ENCODE results near the gene SKI. TPM values are rescaled to one million over a fixed set of nuclear protein-coding genes. Genes with fewer than 3 reads are reported as not detected.

SKI gene
- total RNA-seq, 1 donor from 2014 or later = 53.8 TPM

GRCh38 chr1:2229911-2230731 is 2.0 kb downstream of the SKI start:
- no peaks in the 10 kb centered on the region for H3K36me3 ChIP-seq
- H3K4me3 ChIP-seq = peak overlapping the region; percentile 60 to 63
- H3K27ac ChIP-seq = peak overlapping the region; percentile 96
- intact Hi-C loops (cut with DNase I) = loop anchor here (2.0 to 5.0 kb wide), 3 partner anchors 17 to 42 kb away; no protein-coding TSS in a partner anchor
- TF ChIP-seq POLR2AphosphoS5 (IDR thresholded peaks at IDR 0.05; ENCODE audit: insufficient read depth in 1 of 2, low read depth in 1 of 2) (peak in 1 of 2 donors; percentile 50), CTCF (IDR thresholded peaks at IDR 0.05) (no peak)
- no peaks in the 10 kb centered on the region for H3K27me3 ChIP-seq
- H3K4me1 ChIP-seq = peaks cover 65% of the 10 kb centered on the region
- H3K9me3 ChIP-seq = no peaks in the 10 kb centered on the region
- peak in 1 of 2 donors; percentile 87 for DNase-seq (ENCODE audit: extremely low spot score in 2 of 2)

GRCh38 chr1:2230781-2231531 is 2.8 kb downstream of the SKI start:
- Histone ChIP-seq H3K27me3 (no peaks in the 10 kb centered on the region), H3K9me3 (no peaks in the 10 kb centered on the region), H3K4me3 (peak overlapping the region; percentile 60 to 63), H3K36me3 (no peaks in the 10 kb centered on the region), H3K4me1 (peaks cover 74% of the 10 kb centered on the region), H3K27ac (peak overlapping the region; percentile 96)
- intact Hi-C loops (cut with DNase I) = loop anchor here (5.0 kb wide), 2 partner anchors 34 to 41 kb away; no protein-coding TSS in a partner anchor
- DNase-seq (ENCODE audit: extremely low spot score in 2 of 2) = peak in 1 of 2 donors; percentile 87
- TF ChIP-seq POLR2A (IDR thresholded peaks at IDR 0.05) = no peak
- no peak for TF ChIP-seq POLR2AphosphoS5 (IDR thresholded peaks at IDR 0.05; ENCODE audit: insufficient read depth in 1 of 2, low read depth in 1 of 2)
- no peak for TF ChIP-seq CTCF (IDR thresholded peaks at IDR 0.05)

DNA sequence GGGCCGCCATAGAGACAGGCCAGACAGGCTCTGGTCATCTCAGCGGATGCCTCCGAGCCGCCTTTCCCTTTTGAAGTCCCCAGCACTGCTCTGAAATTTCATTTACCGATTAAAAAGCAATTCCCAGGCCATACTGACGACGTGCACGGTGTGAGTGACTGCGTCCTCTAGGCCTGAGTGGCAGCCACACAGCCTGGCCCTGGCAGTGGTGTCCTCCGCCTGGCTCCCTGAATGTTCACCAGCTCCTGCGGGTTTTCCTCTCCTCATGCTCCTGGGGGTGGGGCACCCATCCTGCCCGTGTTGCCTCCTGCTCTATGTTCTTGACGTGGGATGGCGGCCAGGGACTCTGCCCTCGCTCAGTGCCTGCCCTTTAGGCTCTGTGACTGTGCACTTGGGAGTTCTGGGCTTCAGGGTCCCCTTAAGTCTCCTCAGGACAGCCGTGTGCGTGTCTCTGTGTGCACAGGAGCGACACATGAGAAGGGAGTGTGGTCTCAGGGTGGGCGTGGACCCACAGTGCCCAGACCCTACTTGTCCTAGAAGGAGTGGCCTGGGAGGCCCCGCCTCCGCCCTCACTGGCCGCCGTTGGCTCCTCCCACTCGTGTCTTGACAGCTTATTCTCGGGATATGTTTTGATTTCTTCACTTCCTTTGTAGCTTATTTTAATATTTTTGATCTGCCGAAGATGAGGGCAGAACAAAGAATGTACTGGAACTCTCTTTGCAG is 3.6 kb downstream of the SKI start:
- intact Hi-C loops (cut with DNase I) = loop anchor here (5.0 kb wide), 2 partner anchors 34 to 41 kb away; no protein-coding TSS in a partner anchor
- H3K4me3 ChIP-seq = peak overlapping the region; percentile 60 to 63
- peak in 1 of 2 donors; percentile 95 for DNase-seq (ENCODE audit: extremely low spot score in 2 of 2)
- peak overlapping the region; percentile 96 for H3K27ac ChIP-seq
- no peaks in the 10 kb centered on the region for H3K9me3 ChIP-seq
- H3K36me3 ChIP-seq = no peaks in the 10 kb centered on the region
- H3K27me3 ChIP-seq = no peaks in the 10 kb centered on the region
- H3K4me1 ChIP-seq = peaks cover 77% of the 10 kb centered on the region
- TF ChIP-seq POLR2AphosphoS5 (IDR thresholded peaks at IDR 0.05; ENCODE audit: insufficient read depth in 1 of 2, low read depth in 1 of 2) (peak; percentile 70 to 79), CTCF (IDR thresholded peaks at IDR 0.05) (no peak), POLR2A (IDR thresholded peaks at IDR 0.05) (peak in 1 of 2 donors; percentile 35)

- H3K27me3 ChIP-seq = no peaks in the 10 kb centered on the region
- peaks cover 81% of the 10 kb centered on the region for H3K4me1 ChIP-seq
- H3K4me3 ChIP-seq = peak overlapping the region; percentile 60 to 63
- no peaks in the 10 kb centered on the region for H3K9me3 ChIP-seq
- no peak for DNase-seq (ENCODE audit: extremely low spot score in 2 of 2)
- TF ChIP-seq POLR2AphosphoS5 (IDR thresholded peaks at IDR 0.05; ENCODE audit: insufficient read depth in 1 of 2, low read depth in 1 of 2) = peak in 1 of 2 donors; percentile 11
- TF ChIP-seq CTCF (IDR thresholded peaks at IDR 0.05) = no peak
- no peaks in the 10 kb centered on the region for H3K36me3 ChIP-seq
- intact Hi-C loops (cut with DNase I) = loop anchor here (5.0 kb wide), 2 partner anchors 35 to 40 kb away; no protein-coding TSS in a partner anchor
- peak overlapping the region; percentile 96 for H3K27ac ChIP-seq
Observed at GRCh38 chr1:2232255-2232915, 4.3 kb downstream of the SKI start.
